Fibroblast of the aortic adventitia (primary cell): Measurements from ENCODE around the gene ALKBH8. TPM values are rescaled to one million over a fixed set of nuclear protein-coding genes. Genes with fewer than 3 reads are reported as not detected.
A peak's percentile ranks its signal among the peaks of the same experiment; 100 is the strongest.
"Not testable (repeated sequence)": the region's sequence is repeated elsewhere in the genome, so short reads cannot be mapped to it uniquely, and the experiment has no call there.

Experiments used
- DNase-seq: peaks from one replicate; pipeline ENCODE4 v3.0.0-alpha.2; 2010; ENCODE audit warnings: low read depth
- H3K4me3 ChIP-seq: 2 replicates; pipeline ENCODE4 v1.5.1; 2011; ENCODE audit warnings: low read depth, mild to moderate bottlenecking, control low read depth, low read length, moderate library complexity
- CTCF ChIP-seq: IDR thresholded peaks from 2 replicates; pipeline ENCODE4 v1.5.1; 2011; ENCODE audit warnings: mild to moderate bottlenecking, low read length, control low read depth, inconsistent platforms; ENCODE audit not compliant: insufficient read depth
- total RNA-seq: library from RNA; depleted of rRNA; stranded (reverse); fragments of >200 nt; gene quantifications from 2 replicates; pipeline ENCODE4 v1.2.3, GENCODE V29; 2012; ENCODE audit warnings: low replicate concordance

The ALKBH8 gene
- total RNA-seq, 1 donor, result 10.7 TPM

- H3K4me3 ChIP-seq, result no peak overlapping the region
- no peak for TF ChIP-seq CTCF
- DNase-seq, result no peak
These were observed 11.8 kb upstream of the ALKBH8 start for GRCh38 chr11:107577346-107577711.

- peak; percentile 75 for DNase-seq
- TF ChIP-seq CTCF, result peak; percentile 78
- H3K4me3 ChIP-seq, result not testable (repeated sequence)
These were observed 11.2 kb upstream of the ALKBH8 start for GRCh38 chr11:107576497-107577345.

DNA sequence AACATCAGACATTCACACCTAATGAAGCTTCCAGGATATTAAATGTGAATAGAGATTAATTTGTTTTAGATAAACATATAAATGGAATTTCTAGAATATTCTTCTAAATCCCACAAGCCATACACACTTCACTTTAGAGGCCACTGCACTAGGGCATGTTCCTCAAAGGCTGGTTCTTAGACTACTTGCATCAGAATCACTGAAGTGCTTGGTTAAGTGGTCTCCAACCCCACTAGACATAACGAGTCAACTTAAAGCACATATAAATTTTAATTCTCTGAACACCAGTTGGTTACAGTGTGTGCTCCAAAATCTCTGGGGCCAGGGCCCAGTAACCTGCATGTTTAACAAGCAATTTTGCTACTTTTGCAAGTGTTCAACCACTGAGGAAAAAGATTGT lies 7.9 kb upstream of the ALKBH8 start:
- no peak for DNase-seq
- no peak for TF ChIP-seq CTCF
- no peak overlapping the region for H3K4me3 ChIP-seq

DNA sequence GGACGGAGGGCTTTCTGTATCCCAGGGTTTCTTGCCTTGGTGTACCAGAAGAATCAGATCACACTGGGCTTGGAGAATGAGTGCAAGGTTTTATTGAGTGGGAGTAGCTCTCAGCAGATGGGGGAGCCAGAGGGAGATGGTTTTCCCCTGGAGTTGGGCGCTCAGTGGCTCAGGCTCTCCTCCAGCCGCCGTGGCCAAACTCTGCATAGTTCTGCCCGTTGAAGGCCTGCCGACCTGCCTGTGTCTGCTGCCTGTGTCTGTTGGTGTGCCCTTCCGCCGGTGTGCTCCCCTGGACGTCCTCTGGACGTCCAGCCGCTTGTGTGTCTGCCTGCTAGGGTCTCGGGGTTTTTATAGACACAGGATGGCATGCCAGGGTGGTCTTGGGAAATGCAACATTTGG lies 4.5 kb upstream of the ALKBH8 start:
- TF ChIP-seq CTCF, result no peak
- DNase-seq, result no peak
- H3K4me3 ChIP-seq, result no peak overlapping the region

- no peak overlapping the region for H3K4me3 ChIP-seq
- DNase-seq, result peak; percentile 23
- TF ChIP-seq CTCF, result no peak
These were observed 2.3 kb upstream of the ALKBH8 start for GRCh38 chr11:107567739-107568335.

DNA sequence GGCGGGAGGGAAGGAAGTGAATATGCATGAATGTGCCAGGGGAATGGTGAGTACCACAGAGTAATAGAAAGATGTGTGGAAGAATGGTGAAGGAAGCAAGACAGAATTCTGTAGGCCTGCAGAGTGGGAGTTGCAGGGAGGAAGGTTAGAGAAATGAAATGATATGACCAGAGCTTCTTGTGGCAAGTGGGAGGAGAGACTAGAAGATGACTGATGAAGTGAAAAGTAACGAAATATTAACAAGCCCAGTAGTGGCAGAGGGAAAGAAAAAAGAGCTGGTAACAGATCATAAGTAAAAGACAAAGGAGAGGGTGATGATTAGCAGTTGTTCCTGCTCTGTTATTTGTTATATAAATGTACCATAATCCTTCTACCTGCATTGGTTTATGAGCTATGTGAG lies 1.0 kb upstream of the ALKBH8 start:
- TF ChIP-seq CTCF, result no peak
- no peak for DNase-seq
- H3K4me3 ChIP-seq, result no peak overlapping the region

- peak overlapping the region; percentile 97 for H3K4me3 ChIP-seq
- DNase-seq, result not testable (repeated sequence)
These were observed 493 bp upstream of the ALKBH8 start for GRCh38 chr11:107565955-107566501.
